ENCODE results near the gene PTGES3.

PTGES3 gene

GRCh38 chr12:56622535-56622934 is 65.5 kb downstream of the PTGES3 start:
- no peak for DNase-seq

DNA sequence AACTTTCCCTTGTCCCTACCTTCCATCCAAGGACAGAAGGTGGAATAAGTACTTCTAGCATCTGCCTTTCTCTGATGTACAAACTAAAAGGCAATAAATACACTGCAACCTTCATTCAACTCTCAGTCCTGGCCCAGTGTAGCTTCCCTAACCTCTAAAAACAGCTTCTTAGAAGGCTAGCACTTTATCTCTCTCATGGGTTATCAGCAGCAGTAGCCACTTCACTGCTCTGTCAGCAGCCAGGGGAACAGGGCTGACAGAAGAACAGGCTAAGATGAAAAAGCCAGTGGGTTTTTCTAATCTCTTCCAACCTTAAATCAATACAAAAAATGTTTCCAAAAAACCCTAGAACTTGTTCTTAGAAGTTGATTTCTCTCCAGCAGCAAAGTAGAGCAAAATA is 71.2 kb downstream of the PTGES3 start:
- DNase-seq: no peak

DNA sequence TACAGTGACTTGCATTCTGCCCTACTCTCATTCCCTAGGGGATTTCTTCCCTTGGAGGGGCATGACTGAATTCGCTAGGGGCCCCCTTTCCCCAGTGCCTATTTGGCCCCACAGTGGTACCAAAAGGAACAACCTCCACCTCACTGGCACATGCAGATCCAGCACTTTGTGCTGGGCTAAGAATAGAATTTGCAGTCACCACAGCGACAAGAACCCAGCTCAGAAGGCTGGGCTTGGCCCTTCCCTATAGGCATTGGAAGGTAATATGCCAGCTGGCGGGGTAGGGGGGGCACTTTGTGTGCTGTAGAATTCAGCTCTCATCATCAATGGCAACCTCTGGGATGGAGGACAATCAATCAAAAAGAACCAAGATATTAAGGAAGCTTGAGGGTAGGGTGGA is 71.8 kb downstream of the PTGES3 start:
- DNase-seq: no peak

GRCh38 chr12:56614627-56615026 is 73.5 kb downstream of the PTGES3 start:
- DNase-seq: no peak
